Islet precursor cell (in vitro differentiated cells): Measurements from ENCODE around the gene LIPF.
"Not testable (repeated sequence)": the region's sequence is repeated elsewhere in the genome, so short reads cannot be mapped to it uniquely, and the experiment has no call there.

Source experiments
- DNase-seq: peaks from one replicate; pipeline ENCODE4 v3.0.0-alpha.2; 2018

Gene LIPF

GRCh38 chr10:88680958-88681357 lies 16.7 kb downstream of the LIPF start:
- DNase-seq: no peak

DNA sequence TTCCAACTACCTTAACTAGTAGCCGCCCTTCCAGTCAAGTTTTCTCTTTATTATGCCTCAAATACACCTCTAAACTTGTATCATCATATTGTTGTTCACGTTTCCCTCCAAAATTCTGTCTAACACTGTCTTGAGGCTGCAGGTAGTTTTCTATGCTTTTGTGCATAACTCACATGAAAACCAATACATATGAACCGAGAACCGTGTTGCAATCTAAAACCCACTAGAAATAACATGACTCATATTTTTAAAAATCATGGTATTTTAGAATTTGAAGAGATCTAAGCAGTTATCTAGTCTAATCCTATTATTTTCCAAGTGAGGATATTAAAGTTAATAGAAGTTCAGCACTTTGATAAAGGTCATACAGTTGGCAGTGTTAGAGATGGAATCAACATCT lies 18.2 kb downstream of the LIPF start:
- DNase-seq: no peak

GRCh38 chr10:88687853-88688467 lies 23.7 kb downstream of the LIPF start:
- DNase-seq: no peak

DNA sequence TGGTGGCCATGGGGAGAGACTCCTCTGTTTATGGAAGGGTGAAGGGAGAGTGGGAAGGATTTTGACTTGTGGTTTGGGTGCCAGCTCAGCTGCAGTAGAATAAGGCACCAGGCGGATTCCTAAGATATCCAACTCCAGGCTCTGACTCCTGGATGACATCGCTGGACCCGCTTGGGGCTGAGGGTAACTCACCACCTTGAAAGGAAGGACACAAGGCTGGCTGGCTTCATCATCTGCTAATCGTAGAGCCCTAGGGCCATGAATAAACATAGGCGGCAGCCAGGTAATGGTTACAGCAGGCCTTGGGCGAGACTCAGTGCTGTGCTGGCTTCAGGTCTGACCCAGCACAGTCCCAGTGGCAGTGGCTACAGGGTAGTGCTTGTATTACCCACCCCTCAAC lies 25.1 kb downstream of the LIPF start:
- peak; percentile 81 for DNase-seq

- no peak for DNase-seq
Observed at GRCh38 chr10:88693392-88694020, 29.3 kb downstream of the LIPF start.

- DNase-seq: peak; percentile 86
Observed at GRCh38 chr10:88702848-88703597, 38.8 kb downstream of the LIPF start.

DNA sequence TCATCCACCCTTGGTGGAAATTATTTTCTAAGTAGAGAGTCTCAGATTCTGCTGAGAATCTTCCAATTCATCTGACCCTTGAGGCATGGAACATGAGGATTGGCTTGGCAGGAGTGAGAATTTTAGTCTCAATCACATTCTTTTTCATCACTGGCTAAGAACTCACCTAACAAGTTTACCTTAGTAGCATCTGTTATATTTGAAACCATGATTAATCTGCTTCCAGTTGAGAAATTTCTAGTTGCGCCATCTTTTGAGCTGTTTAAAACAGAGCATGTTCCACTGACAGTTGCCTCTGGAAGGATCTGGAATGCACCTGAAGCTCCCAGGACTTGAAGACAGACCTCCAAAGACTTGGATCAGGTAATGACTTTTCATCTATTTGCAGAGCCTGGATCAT lies 41.7 kb downstream of the LIPF start, which contains the start of gene LIPK:
Gene LIPK (plus strand): TSS at position 292 of the 400 bp plus-strand sequence. CDS start 18,295 bp downstream, outside the sequence.
- no peak for DNase-seq

DNA sequence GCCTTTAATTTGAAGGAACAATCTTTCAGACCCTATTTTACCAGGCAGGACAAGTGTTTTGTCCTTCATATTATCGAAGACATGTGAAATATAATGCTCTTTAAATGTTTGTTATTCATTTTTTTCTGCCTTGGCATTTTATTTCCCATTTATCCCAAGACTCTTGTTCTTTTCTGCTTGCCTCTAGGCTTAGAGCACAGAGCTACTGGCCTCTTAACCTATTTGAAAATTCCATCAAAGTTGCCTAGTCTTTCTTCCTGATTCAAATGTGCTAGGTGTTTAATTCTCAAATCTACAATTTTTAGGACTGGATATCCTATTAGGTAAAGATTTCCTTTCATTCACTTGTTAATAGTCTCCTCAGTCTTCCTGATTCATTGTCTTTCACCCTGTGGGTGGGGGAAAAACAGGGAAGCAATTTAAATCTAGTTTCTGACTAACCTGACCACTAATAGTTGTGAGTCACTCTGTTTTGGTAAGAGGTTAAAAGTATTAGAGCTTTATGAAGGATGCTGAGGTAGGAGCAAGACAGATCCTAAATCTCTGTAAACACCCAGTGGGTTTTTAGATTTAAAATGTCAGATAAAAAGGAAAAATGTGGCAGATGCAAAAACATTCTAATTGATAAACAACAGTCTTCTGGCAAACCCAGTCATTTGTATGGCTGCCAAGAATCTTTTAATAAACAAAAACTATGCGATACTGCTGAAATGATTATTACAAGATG lies 43.4 kb downstream of the LIPF start:
- DNase-seq: no peak

GRCh38 chr10:88709361-88709760 lies 45.1 kb downstream of the LIPF start:
- DNase-seq: not testable (repeated sequence)

DNA sequence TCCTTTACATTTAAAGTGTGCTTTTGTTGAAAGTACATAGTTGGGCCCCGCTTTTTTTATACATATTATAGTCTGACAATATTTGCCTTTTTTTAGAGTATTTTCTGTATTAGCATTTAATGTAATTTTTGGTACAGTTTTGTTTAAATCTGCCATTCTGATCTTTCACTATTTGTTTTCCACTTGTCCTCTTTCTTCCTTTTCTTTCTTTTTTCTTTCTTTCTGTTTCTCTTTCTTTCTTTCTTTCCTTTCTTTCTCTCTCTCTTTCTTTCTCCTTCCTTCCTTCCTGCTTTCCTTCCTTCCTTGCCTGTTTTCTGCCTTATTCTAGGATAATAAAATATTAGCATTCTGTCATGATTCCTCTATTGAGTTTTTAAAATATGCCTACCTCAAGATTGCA lies 51.3 kb downstream of the LIPF start:
- DNase-seq: no peak

DNA sequence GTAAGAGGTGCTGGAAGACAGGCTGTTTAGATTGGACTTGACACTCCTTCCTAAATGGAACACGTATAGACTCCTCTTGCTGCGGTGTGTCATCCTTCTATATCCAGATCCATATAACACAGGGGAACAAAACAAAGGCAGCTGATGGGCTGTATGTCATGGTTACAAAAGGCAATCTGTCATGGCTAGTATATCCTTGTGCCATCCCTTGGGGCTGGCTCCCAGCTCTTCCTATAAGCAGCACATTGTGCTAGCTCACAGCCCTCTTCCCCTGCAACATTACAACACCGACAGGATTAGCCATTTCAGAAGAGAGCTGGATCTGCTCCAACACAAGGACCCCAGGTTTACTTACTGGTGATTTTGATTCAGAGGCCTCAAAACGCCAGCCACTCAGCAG lies 57.1 kb downstream of the LIPF start:
- DNase-seq: no peak

- DNase-seq: no peak
Observed at GRCh38 chr10:88725798-88726197, 61.6 kb downstream of the LIPF start.

DNA sequence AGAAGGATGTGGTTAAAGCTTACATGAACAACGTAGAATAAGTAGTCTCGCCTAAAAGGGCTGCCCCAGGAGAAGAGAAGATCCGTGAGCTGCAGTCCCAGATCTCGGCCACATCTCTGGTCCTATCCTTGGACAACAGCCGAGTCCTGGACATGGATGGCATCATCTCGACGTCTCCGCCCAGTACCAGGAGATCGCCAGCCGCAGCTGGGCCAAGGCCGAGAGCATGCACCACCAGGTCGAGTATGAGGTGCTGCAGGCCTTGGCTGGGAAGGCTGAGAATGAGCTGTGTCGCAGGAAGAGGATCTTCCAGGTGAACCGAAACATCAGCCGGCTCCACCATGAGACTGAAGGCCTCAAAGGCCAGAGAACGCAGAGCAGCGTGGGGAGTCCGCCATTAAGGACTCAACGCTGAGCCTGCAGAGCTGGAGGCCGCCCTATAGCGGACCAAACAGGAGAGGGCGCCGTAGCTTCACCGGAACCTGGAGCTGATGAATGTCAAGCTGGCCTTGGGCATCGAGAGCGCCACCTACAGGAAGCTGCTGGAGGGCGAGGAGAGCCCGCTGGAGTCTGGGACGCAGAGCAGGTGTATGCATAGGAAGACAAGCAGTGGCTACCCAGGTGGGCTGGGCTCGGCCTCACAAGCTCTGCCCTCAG lies 64.0 kb downstream of the LIPF start:
- DNase-seq: peak; percentile 83
